Smooth muscle cell of the brain vasculature (primary cell): ENCODE results near the gene ISCA1.
"Not testable (repeated sequence)": the region's sequence is repeated elsewhere in the genome, so short reads cannot be mapped to it uniquely, and the experiment has no call there.

Experiments used
- DNase-seq: peaks from one replicate; pipeline ENCODE4 v3.0.0-alpha.2; 2012; ENCODE audit warnings: low read depth, low spot score

ISCA1 gene

DNA sequence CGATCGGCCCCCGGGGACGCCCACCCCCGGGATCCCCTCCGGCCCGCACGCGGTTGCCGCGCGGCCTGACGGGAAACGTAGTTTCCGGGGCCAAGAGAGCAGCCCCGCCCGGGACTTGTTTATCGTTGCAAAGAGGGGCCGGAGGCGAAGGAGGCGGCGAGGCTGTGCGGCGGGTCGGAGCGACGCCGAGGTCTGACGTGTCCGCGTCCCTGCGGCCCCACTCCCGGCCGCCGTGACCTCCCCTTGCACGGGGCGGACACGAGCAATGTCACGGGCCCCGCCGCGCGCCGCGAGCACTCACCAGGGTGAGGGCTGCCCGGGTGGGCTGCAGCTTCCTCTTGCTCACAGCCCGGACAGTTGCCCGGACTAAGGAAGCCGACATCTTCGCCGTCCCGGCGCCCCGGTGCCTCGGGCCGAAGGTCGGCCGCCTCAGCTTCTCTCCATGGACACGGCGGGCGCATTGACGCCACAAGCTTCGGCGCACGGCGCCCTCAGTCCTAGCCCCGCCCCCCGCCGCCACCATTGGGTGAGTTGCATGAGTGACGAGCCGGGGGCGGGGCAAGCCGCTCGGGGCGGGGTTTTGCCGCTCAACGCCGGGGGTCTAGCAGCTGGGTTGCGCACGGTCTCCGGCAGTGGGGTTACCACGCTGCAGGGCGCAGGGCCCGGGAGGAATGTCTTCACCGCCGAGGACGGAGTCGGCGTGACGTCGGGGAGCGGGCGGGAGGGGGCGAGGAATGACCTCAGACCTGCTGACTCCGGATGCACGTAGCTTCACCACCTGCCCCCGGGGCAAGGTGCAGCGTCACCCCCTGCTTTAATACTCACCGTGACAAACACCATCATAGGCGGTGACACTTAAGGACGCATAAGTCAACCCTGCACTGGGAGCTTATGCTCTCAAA lies at the start of gene ISCA1:
Gene ISCA1, minus strand, starts transcription at position 462 of the 902 bp plus-strand sequence. Its CDS starts 80 bp downstream, at position 382.
- peak; percentile 85 for DNase-seq

DNA sequence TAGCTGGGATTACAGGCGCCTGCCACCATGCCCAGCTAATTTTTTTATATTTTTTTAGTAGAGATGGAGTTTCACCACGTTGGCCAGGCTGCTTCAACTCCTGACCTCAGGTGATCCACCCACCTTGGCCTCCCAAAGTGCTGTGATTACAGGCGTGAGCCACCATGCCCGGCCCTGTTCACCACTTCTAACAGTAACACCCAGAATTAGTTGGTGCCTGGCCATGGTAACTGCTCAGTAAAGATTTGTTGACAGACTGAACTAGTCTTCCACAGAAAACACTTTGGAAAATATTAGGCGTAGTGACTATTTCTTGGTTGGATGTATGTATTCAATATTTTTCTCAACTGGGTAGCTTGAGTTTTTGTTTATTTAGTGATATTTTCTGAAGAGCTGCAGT lies 47.8 kb upstream of the ISCA1 start:
- DNase-seq = no peak

DNA sequence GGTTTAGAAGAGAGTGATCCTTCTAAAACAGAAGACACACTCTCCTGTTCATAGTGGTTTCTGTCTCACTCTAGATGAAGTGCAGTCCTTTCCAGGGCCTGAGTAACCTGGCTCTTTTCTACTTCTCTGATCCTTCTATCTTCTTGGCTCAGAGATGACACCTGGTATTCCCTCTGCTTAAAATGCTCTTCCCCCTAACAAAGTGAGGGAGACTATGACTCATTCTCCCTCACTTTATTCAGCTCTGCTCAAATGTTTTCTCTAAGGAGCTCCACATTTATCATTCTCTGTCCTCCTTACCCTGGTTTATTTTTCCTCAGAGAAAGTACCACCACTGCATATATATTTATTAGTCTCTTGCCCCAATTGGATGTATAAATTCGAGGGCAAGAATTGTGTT lies 47.3 kb upstream of the ISCA1 start:
- no peak for DNase-seq

DNA sequence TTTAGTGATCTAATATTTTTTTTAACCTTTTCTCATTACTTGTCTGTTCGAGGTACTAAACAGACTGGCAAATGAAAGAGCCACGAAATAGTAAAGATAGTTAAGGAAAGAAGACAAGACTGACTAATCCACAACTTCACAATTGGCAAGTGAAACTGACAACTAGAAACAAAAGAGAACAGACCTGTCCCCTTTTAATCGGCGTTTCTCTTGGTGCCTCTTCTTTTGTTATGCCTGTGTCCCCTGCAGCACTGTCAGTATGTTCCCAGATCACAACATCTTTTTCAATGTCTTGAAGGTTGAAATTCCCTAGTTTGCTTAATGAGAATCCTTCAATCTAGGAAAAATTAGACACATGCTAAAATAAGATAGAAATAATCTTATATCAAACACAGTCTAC lies 45.8 kb upstream of the ISCA1 start:
- DNase-seq = no peak

DNA sequence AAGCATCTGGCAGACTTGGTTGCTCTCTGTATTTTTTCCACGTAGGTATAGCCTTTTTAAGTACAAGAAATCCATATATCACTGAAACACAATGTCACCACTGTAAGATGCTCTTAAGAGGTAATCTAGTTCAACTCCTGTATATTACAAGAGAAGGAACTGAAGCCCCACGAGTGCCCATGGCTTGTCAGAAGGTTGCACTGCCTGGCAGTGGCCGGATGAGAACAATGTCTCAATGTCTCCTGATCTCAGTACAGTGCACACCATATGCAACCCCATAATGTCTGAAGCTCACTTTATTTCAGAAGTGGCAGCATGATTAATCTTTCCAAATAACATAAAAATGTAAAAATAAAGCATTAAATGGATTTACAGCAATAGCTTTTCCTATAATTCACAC lies 44.2 kb upstream of the ISCA1 start:
- DNase-seq = no peak

DNA sequence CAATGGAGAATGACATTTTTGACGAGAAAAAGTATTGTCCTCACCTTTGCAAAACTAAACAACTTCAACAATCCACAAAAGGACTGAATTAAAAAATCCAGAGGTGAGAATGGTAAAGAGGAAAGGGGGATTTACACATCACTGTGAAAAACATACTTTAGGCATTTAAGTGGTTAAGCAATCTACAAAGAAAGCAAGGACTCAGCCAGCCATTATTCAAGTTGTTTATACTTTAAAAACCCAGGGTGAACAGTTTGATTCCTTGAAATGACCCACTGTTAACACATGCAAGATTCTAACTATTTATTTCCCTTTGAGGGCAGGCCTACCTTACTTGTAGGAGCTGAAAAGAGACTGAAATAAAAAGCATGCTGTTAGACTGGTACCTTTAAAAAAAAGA lies 42.6 kb upstream of the ISCA1 start:
- no peak for DNase-seq

DNA sequence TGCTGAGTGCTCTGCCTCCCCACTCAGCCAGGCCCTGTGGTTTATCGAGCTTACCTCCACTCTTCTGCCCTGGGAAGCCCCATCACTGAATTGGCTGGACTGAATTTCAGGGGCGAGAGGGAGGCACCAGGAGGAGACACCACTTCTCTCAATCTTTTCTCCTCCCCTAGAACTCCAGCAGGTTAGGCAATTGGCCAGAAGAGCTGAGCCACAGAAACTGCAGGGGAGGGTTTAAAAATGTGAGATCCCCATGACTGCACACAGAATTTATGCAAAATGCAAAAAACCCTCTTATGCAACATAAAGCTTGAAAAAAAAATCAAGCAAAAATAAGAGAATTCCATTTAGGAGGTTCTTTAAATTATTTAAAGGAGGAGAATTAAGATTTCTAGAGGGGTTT lies 42.0 kb upstream of the ISCA1 start:
- no peak for DNase-seq

DNA sequence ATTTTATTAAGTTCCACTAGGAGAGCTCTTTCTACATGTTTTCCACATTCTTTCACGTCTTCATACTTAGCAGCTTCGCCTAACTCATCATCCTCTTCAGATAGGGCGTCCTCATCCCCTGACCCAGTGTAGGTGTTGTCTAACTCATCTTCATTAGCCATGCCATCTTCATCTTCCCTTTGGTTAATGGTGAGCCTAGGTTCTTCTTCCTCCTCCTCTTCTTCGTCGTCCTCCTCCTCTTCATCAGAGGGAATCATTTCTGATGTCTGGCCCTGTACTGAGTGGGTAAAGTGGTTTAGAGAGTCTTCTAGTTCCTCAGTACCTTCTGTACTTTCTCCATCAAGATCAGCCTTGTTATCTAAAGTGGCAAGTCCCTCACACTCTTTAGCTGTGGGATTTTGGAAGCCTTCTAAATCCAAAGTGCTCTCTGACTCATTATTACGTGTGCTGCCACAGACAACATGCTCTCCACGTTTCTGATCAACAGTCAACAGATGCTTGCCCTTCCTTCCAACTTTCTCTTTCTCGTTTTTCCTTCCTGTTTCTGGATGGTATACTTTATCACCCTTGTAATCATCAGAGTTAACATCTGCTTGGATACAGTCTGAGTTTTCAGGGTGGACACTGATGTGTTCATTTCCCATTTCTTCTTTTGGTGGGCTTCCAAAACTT lies 40.8 kb upstream of the ISCA1 start:
- no peak for DNase-seq

DNA sequence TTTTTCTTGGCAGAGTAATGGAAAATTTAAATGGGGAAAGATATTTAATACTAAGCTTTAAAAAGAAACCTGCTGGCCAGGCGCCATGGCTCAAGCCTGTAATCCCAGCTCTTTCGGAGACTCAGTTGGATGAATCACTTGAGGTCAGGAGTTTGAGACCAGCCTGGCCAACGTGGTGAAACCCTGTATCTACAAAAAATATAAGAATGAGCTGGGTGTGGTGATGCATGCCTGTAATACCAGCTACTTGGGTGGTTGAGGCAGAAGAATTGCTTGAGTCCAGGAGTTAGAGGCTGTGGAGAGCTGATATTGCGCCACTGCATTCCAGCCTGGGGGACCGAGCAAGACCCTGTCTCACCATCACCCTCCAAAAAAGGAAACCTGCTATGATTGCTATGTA lies 39.0 kb upstream of the ISCA1 start:
- DNase-seq = no peak

DNA sequence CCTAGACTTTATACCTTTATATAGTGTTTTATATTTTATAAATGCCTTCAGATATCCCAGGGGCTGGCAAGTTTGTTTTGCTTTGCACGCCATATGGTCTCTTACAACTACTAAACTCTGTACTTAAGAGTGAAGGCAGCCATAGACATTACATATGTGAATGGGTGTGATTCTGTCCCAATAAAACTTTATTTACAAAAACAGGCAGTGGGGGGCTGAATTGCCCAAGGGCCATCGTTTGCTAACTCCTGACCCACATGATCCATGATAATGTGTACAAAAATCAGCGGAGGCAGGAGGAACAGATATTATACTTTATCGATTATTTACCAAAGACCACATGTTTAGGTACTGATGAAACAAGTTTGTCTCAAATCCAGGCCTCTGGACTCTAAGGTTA lies 35.8 kb upstream of the ISCA1 start:
- no peak for DNase-seq

DNA sequence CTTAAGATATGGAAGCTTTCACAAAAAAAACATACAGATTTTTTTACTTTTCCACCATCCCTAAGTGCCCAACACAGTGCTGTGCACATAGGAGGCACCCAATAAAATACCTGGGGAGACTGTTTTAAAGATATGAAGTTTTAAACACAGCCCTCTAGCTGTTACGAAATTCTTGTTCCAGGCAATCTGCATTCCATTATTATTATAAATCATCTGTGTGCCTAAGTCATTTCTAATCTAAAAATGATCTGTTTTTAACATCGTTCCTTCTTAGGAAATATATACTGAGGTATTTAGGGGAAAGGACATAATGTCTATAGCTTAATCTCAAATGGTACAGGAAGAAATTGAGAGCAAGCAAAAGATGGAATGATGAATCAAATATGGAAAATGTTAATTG lies 32.7 kb upstream of the ISCA1 start:
- DNase-seq = no peak

DNA sequence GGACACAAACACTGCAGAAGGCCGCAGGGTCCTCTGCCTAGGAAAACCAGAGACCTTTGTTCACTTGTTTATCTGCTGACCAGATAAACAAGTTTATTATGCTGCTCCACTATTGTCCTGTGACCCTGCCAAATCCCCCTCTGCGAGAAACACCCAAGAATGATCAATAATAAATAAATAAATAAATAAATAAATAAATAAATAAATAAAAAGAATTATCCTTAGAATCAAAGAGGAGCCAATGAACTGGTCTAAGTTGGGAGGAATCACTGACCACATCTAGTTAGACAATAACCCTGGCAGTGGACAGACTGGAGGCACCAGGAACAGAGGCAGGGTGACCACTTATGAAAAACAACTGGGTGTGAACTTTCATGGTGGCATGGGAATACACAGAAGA lies 30.6 kb upstream of the ISCA1 start:
- not testable (repeated sequence) for DNase-seq

DNA sequence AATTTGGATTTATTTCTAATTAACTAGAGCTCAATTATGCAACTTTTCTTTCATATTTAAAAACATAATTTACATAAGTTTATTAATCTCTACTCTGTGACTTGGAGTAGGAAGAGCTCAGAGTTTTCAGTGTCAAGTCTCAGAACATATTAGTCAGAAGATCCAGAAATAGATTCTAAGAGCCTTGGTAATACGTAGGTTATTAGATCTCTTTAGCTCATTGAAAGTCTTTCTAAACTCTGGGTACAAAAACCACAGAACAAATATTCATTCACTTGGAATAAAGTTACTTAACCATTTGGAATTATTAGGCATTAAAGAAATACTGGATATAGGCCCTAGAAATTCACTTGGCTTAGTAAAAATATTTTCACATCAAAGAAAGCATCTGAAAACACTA lies 26.3 kb upstream of the ISCA1 start:
- no peak for DNase-seq

DNA sequence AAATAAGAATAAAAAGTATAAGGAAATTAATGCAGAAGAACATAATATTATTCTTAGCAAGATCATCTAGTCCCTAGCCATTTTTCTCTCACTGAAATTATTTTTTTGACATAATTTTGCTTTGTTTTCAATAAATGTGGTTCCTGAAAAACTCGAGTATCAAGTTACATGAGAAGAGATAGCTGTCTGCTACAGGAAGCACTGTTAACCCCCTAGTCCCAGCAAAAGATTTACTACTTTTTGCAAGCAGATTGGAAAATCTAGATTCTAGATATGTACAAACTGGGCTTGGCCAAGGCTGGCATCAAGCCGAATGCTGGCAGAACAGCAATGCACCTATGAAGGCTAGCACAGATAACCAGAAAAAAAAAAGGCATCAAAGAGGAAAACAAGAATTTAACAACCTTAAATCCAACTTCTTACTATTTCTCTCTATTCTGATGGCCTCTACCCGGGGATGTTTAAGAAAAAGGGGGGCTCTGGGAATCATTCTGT lies 21.9 kb upstream of the ISCA1 start:
- no peak for DNase-seq

DNA sequence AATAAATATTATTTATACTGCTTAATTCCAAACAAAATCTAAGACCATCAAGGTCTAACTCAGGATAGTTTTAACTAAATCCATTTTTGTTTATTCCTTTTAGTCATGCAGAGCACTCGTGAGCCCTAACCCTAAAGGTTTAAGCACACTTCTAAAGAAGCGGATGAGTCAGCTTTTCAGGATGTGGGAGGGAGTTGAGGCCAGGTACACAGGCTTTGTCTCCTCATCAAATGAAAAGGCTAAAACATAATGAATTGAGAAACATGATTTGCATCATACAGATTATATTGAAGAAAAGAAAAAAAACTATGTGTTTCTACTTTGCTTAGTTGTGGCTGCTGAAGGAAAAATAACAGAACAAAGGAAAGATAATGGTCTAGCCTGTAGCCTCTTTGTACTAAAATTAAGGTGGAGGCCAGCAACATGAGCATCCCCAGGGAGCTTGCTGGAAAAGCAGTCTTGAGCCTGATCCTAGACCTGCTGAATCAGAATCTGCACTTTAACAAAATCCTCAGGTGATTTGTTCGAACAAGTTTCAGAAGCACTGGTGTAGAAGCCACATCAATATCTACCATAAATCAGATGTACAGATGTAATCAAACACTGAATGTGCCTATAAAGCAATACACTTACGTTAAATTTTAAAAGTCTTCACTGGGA lies 21.1 kb upstream of the ISCA1 start:
- DNase-seq = no peak

DNA sequence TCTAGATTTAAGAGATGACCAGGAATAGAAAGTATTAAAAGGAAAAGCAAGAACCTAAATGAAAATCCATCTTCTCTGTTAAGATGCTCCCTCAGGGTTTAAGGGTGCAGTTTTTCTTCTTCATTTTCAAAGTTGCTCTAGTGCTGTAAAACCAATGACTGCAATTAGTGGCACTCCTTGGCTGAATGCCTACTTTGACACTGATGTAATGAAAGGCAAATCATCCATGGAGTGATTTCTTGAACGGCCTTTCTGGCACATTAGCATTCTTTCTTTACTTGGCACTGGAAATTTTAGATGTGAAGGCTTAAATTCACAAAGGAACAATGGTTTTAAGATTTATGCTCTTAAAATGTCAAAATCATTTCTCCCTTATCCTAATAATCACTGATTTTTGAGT lies 19.3 kb upstream of the ISCA1 start:
- DNase-seq = no peak

DNA sequence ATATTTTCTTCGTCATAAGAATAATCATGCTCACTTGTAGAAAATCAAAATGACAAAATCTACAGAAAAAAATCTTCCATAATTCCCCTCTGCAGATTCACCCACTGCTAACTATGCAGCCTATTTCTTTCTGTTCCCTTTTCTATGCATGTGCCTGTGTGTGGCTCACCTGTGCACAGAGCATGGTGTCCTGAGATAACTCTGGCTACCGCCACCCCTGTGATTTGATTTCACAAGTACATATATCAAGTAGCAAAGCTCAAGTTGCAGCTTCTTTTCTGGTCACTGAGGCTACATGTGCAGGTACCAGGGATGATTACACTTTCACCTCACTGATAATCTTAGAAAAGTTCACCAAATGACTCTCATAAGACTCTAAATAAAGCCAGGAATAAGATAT lies 18.4 kb upstream of the ISCA1 start:
- DNase-seq = no peak

DNA sequence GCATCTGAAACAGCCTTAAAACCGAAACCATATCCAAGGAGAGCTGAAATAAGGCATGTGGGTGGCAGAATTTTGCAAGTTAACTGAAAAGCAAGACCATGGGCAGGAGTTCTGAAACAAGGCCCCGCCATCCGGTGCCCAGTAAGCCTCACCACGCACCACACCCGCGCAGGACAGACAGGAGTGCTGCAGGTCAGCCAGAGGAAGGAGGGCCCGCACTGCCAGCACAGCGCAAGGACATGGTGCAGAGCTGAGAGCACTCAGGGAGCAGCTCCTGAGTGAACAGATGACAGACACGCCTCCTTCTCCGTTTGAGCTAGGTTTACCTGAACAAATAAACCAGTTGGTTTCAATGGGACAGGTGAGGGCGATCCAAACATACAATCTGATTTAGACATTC lies 16.5 kb upstream of the ISCA1 start:
- DNase-seq = no peak

DNA sequence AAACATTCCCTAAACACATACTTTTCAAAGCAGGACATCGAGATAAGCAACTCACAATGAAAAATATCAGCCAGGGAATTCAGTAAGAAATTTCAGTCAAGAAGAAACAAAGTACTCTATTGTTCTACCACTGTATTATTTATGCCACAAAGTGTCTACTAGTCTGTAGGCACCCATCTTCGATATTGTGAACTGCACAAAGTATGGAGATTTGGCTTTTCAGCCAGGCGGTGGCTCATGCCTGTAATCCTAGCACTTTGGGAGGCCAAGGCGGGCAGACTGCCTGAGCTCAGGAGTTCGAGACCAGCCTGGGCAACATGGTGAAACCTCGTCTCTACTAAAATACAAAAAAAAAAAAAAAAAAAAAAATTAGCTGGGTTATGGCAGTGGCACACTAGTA lies 8.0 kb upstream of the ISCA1 start:
- DNase-seq = not testable (repeated sequence)

DNA sequence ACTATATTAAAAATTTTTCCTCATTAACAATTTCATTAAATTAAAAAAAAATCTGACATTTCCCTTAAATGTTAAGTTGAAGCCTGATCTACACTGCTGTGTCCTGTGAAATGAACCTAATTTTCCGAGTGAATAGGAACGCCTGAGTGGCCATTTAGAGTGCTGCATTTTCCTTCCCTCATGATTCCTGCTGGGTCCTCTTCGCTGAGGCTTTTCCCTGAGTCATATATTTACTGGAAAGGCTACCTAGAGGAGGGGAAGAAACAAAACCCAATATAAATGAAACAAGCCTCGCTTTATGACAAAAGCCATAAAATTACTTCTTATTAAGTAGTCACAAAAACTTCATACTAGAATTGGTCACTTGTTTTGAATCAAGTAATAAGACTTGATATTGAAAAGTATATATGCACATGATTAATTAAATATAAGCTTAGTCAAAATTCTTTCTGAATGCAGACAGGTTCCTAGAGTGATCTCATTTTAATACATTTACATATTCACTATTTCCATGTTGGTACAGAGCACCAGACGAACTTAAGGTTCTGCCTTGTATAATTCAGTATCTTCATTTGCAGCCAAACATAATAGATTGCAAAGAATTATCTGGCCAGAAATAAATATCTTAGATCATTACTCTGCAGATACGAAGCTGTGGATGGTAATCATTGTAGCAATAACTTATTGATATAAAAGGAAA lies 6.3 kb upstream of the ISCA1 start:
- no peak for DNase-seq

DNA sequence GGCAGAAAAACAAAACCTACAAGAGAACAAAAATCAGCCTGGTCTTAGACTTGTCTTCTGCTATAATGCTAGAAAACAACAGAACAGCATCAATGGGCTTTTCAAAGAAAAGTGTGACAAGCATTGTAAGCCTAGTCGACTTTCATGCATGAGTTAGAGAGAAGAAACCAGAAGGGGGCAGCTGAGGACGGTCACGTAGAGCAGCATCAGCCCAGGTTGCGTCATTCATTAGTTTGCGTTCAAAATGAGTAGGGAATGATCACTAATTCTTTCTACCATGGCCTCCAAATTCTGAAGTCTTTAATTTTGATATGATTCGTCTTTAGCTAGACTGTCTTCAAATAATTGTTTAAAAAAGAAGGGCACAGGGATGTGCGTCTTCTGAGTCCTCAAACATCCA lies 4.7 kb upstream of the ISCA1 start:
- DNase-seq = no peak

DNA sequence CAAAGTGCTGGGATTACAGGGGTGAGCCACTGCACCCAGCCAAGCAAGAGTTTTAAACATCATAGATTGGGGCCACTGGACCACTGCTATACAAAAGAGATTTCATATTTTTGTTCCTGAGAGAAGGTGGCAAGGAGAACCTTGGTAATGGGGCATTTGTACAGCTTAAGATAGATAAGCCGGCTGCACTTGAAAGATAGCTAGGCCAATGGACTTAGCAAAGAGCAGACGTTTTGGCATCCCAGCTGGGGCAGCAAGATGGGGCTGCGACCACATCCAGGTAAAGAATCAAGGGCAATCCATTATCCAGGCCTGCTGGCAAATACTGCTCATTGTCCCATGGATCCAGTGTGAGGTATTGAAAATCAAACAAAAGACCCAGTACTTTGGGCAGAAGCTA lies 3.9 kb upstream of the ISCA1 start:
- DNase-seq = no peak
